Neuronal stem cell (in vitro differentiated cells): ENCODE results near the gene CORO2B.

Experiments used
- DNase-seq: peaks from one replicate; pipeline ENCODE4 v3.0.0-alpha.2; 2013; ENCODE audit warnings: low spot score
- H2AFZ ChIP-seq: one replicate; pipeline ENCODE4 v1.6.1; 2013; ENCODE audit warnings: mild to moderate bottlenecking, low read length, inconsistent platforms
- H2AK5ac ChIP-seq: 2 replicates; pipeline ENCODE4 v1.6.1; 2013; ENCODE audit warnings: low read depth, mild to moderate bottlenecking, inconsistent platforms, low read length, moderate library complexity, mixed read lengths
- H2BK120ac ChIP-seq: 2 replicates; pipeline ENCODE4 v1.6.1; 2013; ENCODE audit warnings: low read depth, mild to moderate bottlenecking, inconsistent platforms, low read length, moderate library complexity, mixed read lengths
- H2BK12ac ChIP-seq: one replicate; pipeline ENCODE4 v1.6.1; 2013; ENCODE audit warnings: low read length, inconsistent platforms
- H2BK15ac ChIP-seq: 2 replicates; pipeline ENCODE4 v1.6.1; 2013; ENCODE audit warnings: mild to moderate bottlenecking, low read length, inconsistent platforms, mixed read lengths
- H2BK5ac ChIP-seq: one replicate; pipeline ENCODE4 v1.6.1; 2013; ENCODE audit warnings: inconsistent platforms, mild to moderate bottlenecking, low read length, moderate library complexity
- H3K14ac ChIP-seq: one replicate; pipeline ENCODE4 v1.6.1; 2013; ENCODE audit warnings: low read length, inconsistent platforms
- H3K18ac ChIP-seq: 2 replicates; pipeline ENCODE4 v1.6.1; 2013; ENCODE audit warnings: low read length, inconsistent platforms
- H3K23ac ChIP-seq: 2 replicates; pipeline ENCODE4 v1.6.1; 2013; ENCODE audit warnings: low read depth, mild to moderate bottlenecking, mixed read lengths, low read length, inconsistent platforms; ENCODE audit not compliant: poor library complexity
- H3K27ac ChIP-seq: replicated peaks from 3 replicates; pipeline ENCODE4 v1.5.1; 2013; ENCODE audit warnings: low read length, inconsistent platforms
- H3K27me3 ChIP-seq, 3 experiments: 2 replicates each; pipeline ENCODE4 v1.6.1; 2013; ENCODE audit warnings: low read length in 3 of 3, mild to moderate bottlenecking in 2 of 3, inconsistent platforms in 1 of 3, low read depth in 1 of 3, mixed read lengths in 1 of 3, moderate library complexity in 1 of 3; ENCODE audit not compliant: control insufficient read depth in 3 of 3, insufficient read depth in 3 of 3
- H3K36me3 ChIP-seq, 2 donors: replicated peaks in 1 of 2; 2 replicates each; pipeline ENCODE4 v1.6.1; 2013; ENCODE audit warnings: low read length in 2 of 2; ENCODE audit not compliant: control insufficient read depth in 2 of 2, insufficient read depth in 2 of 2
- H3K4ac ChIP-seq: 2 replicates; pipeline ENCODE4 v1.6.1; 2013; ENCODE audit warnings: inconsistent platforms, mild to moderate bottlenecking, low read length, moderate library complexity
- H3K4me1 ChIP-seq, 2 donors: 1 replicate in 1 of 2; 2 replicates in 1 of 2; pipeline ENCODE4 v1.6.1; 2013; ENCODE audit warnings: low read length in 2 of 2, low read depth in 1 of 2; ENCODE audit not compliant: control insufficient read depth in 2 of 2, insufficient read depth in 1 of 2
- H3K4me2 ChIP-seq: one replicate; pipeline ENCODE4 v1.6.1; 2013; ENCODE audit warnings: mild to moderate bottlenecking, low read length, inconsistent platforms; ENCODE audit not compliant: insufficient read depth, poor library complexity, severe bottlenecking
- H3K4me3 ChIP-seq, 2 donors: 2 replicates each; pipeline ENCODE4 v1.5.1; 2013; ENCODE audit warnings: low read length in 2 of 2, mild to moderate bottlenecking in 2 of 2, inconsistent platforms in 1 of 2, moderate library complexity in 1 of 2
- H3K79me1 ChIP-seq: one replicate; pipeline ENCODE4 v1.6.1; 2013; ENCODE audit warnings: low read depth, mild to moderate bottlenecking, inconsistent platforms, low read length, moderate library complexity
- H3K9ac ChIP-seq: one replicate; pipeline ENCODE4 v1.6.1; 2013; ENCODE audit warnings: mild to moderate bottlenecking, low read depth, low read length, inconsistent platforms; ENCODE audit not compliant: poor library complexity
- H3K9me3 ChIP-seq, 2 donors: replicated peaks in 1 of 2; 2 replicates each; pipeline versions ENCODE3 to v1.6.1; 2013; ENCODE audit warnings: low read length in 2 of 2, mild to moderate bottlenecking in 2 of 2, inconsistent platforms in 1 of 2, low read depth in 1 of 2, mixed read lengths in 1 of 2, moderate library complexity in 1 of 2; ENCODE audit not compliant: control insufficient read depth in 2 of 2, insufficient read depth in 1 of 2
- H4K8ac ChIP-seq: one replicate; pipeline ENCODE4 v1.6.1; 2013; ENCODE audit warnings: low read depth, mild to moderate bottlenecking, inconsistent platforms, low read length, moderate library complexity
- H4K91ac ChIP-seq: one replicate; pipeline ENCODE4 v1.6.1; 2013; ENCODE audit warnings: low read length, low read depth, mild to moderate bottlenecking, inconsistent platforms; ENCODE audit not compliant: poor library complexity
- WGBS, 2 donors: extraction: QIAGEN DNeasy Blood & Tissue Kit; methylation state at CpG; one replicate each; pipeline ENCODE4 v1.1.7; 2013; ENCODE audit warnings: missing lambda C conversion rate in 2 of 2, mixed read lengths in 1 of 2; ENCODE audit not compliant: insufficient read length in 2 of 2, insufficient replicate concordance in 1 of 2; ENCODE audit errors: extremely low coverage in 2 of 2; 5-methylcytosine and 5-hydroxymethylcytosine counted together

Gene CORO2B

DNA sequence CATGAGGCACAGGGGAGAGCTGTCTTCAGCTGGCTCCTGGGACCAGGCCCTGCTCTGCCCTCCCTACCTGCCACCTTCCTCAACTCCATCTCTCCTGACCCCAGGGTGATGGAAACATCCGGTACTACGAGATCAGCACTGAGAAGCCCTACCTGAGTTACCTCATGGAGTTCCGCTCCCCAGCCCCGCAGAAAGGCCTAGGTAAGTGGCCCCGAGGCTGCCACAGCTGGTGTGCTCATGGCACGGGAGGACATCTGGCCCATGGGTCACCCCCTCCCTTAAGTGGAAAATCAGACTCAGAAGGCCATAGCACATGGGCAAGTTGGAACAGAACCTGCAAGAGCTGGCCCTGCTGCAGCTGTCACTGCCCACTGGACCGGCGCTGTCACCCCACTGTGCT is 136.3 kb downstream of the CORO2B start:
- H2BK120ac ChIP-seq: no peak overlapping the region
- peaks cover 0 to 57% of the 10 kb centered on the region in 2 donors for H3K36me3 ChIP-seq
- no peaks in the 10 kb centered on the region for H3K79me1 ChIP-seq
- peaks cover 0 to 3% of the 10 kb centered on the region in 2 donors for H3K4me1 ChIP-seq
- no CpG with 5 or more reads among the region's 8 CpGs for WGBS, 2 donors
- no peaks in the 10 kb centered on the region for H3K27me3 ChIP-seq
- H2AFZ ChIP-seq: no peak overlapping the region
- no peak overlapping the region for H3K23ac ChIP-seq
- no peak overlapping the region for H4K91ac ChIP-seq
- peaks cover 0 to under 1% of the 10 kb centered on the region in 2 donors for H3K9me3 ChIP-seq
- H3K4me3 ChIP-seq: no peak overlapping the region
- H4K8ac ChIP-seq: no peak overlapping the region
- no peak overlapping the region for H3K14ac ChIP-seq
- no peak overlapping the region for H2AK5ac ChIP-seq
- H2BK12ac ChIP-seq: no peak overlapping the region
- no peak overlapping the region for H3K9ac ChIP-seq
- no peak overlapping the region for H3K27ac ChIP-seq
- H2BK15ac ChIP-seq: no peak overlapping the region
- H2BK5ac ChIP-seq: no peak overlapping the region
- no peak for DNase-seq
- H3K4me2 ChIP-seq: no peak overlapping the region
- H3K18ac ChIP-seq: no peak overlapping the region
- no peak overlapping the region for H3K4ac ChIP-seq

DNA sequence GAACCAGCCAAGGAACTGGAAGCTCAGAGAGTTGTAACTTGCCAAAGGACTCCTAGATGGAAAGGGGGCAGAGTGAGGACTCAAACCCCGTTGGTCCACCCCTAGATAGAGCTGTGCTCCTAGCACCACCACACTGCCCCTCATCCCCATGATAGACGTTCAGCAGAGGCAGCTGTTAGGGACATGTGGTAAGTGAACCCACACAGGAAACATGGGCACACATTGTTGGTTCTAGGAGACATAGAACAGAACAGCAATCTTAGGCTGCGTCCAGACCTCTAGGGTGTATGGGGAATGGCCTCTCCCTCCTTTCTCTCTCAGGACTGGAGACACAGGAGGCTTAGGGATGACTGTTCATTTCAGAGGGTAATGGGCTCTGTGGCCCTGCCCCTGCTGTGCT is 139.2 kb downstream of the CORO2B start:
- Histone ChIP-seq H3K4me1 (peaks cover 0 to 3% of the 10 kb centered on the region in 2 donors), H2AFZ (no peak overlapping the region), H3K9me3 (no peaks in the 10 kb centered on the region), H3K9ac (no peak overlapping the region), H2BK120ac (no peak overlapping the region), H3K4me2 (no peak overlapping the region), H3K14ac (no peak overlapping the region), H2AK5ac (no peak overlapping the region), H3K79me1 (no peaks in the 10 kb centered on the region), H4K91ac (no peak overlapping the region), H3K36me3 (peaks cover 0 to 40% of the 10 kb centered on the region in 2 donors), H3K4ac (no peak overlapping the region), H4K8ac (no peak overlapping the region), H3K23ac (no peak overlapping the region), H3K18ac (no peak overlapping the region), H2BK15ac (no peak overlapping the region), H3K27ac (no peak overlapping the region), H3K27me3 (no peaks in the 10 kb centered on the region), H2BK5ac (no peak overlapping the region), H3K4me3 (no peak overlapping the region), H2BK12ac (no peak overlapping the region)
- DNase-seq: no peak
- WGBS, 2 donors: no CpG with 5 or more reads among the region's 3 CpGs

DNA sequence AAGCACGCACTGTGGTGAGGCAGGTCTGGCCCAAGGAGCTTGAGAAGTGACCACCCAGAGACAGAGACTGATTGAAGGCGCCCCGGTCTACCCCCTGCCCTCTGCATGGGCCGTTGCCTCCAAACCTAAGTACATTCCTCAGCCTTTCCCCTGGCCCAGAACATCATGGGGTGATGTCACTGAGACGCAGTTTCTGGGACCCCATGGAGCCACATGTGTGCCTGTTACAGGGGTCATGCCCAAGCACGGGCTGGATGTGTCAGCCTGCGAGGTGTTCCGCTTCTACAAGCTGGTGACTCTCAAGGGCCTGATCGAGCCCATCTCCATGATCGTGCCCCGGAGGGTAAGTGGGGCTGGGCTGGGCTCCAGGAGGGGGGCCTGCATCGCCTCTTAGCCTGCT is 139.7 kb downstream of the CORO2B start:
- H3K18ac ChIP-seq: no peak overlapping the region
- H3K36me3 ChIP-seq: peaks cover 0 to 34% of the 10 kb centered on the region in 2 donors
- H3K27ac ChIP-seq: no peak overlapping the region
- H4K8ac ChIP-seq: no peak overlapping the region
- H3K4me2 ChIP-seq: no peak overlapping the region
- H3K9me3 ChIP-seq: no peaks in the 10 kb centered on the region
- H2BK5ac ChIP-seq: no peak overlapping the region
- H2AK5ac ChIP-seq: no peak overlapping the region
- H3K4ac ChIP-seq: no peak overlapping the region
- H3K4me1 ChIP-seq: peaks cover 0 to 3% of the 10 kb centered on the region in 2 donors
- H3K79me1 ChIP-seq: no peaks in the 10 kb centered on the region
- no peaks in the 10 kb centered on the region for H3K27me3 ChIP-seq
- H3K23ac ChIP-seq: no peak overlapping the region
- no peak overlapping the region for H3K4me3 ChIP-seq
- no CpG with 5 or more reads among the region's 12 CpGs for WGBS, 2 donors
- H3K9ac ChIP-seq: no peak overlapping the region
- H4K91ac ChIP-seq: peak overlapping the region; percentile 3
- H2BK12ac ChIP-seq: no peak overlapping the region
- no peak overlapping the region for H3K14ac ChIP-seq
- no peak overlapping the region for H2AFZ ChIP-seq
- no peak overlapping the region for H2BK15ac ChIP-seq
- DNase-seq: no peak
- H2BK120ac ChIP-seq: no peak overlapping the region

DNA sequence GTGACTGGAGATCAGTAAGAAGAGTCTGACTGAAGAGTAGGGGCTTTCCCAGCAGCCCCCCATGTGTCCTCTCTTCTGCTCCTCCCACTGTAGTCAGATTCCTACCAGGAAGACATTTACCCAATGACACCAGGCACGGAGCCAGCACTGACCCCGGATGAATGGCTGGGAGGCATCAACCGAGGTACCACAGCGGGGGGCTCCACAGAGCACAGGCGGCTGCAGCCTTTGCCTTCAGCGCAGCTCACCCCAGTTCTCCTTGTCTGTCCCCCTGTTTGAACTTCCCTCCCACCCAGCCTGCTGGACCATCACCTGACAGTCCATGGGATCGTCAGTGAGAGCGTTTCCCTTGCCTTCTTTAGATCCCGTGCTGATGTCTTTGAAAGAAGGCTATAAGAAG is 140.3 kb downstream of the CORO2B start:
- no peak overlapping the region for H2BK15ac ChIP-seq
- no peaks in the 10 kb centered on the region for H3K9me3 ChIP-seq
- no peak overlapping the region for H2BK5ac ChIP-seq
- no peak overlapping the region for H3K18ac ChIP-seq
- H3K27ac ChIP-seq: no peak overlapping the region
- no CpG with 5 or more reads among the region's 9 CpGs for WGBS, 2 donors
- H4K8ac ChIP-seq: no peak overlapping the region
- no peak overlapping the region for H3K4me2 ChIP-seq
- H3K79me1 ChIP-seq: no peaks in the 10 kb centered on the region
- no peak overlapping the region for H2BK12ac ChIP-seq
- no peak overlapping the region for H2AFZ ChIP-seq
- no peak overlapping the region for H3K23ac ChIP-seq
- peak overlapping the region in 1 of 2 donors; percentile 20 for H3K4me3 ChIP-seq
- H2AK5ac ChIP-seq: no peak overlapping the region
- H2BK120ac ChIP-seq: no peak overlapping the region
- H3K27me3 ChIP-seq: no peaks in the 10 kb centered on the region
- H3K4ac ChIP-seq: no peak overlapping the region
- H3K36me3 ChIP-seq: peaks cover 0 to 30% of the 10 kb centered on the region in 2 donors
- no peak for DNase-seq
- no peak overlapping the region for H4K91ac ChIP-seq
- no peak overlapping the region for H3K9ac ChIP-seq
- H3K14ac ChIP-seq: no peak overlapping the region
- H3K4me1 ChIP-seq: peaks cover 0 to 3% of the 10 kb centered on the region in 2 donors
